D341Med (cell line): ENCODE measurements around the gene TMEM120B.

Experiments used
- DNase-seq: peaks from one replicate; pipeline ENCODE4 v3.0.0; 2012; ENCODE audit warnings: low spot score

Gene TMEM120B

GRCh38 chr12:121819212-121819949, 106.8 kb downstream of the TMEM120B start:
- no peak for DNase-seq

GRCh38 chr12:121820056-121820455, 107.5 kb downstream of the TMEM120B start:
- no peak for DNase-seq

GRCh38 chr12:121822393-121823100, 110.0 kb downstream of the TMEM120B start:
- no peak for DNase-seq

- peak; percentile 63 for DNase-seq
Observed at GRCh38 chr12:121823101-121823726, 110.7 kb downstream of the TMEM120B start.

GRCh38 chr12:121823727-121824115, 111.2 kb downstream of the TMEM120B start:
- no peak for DNase-seq

GRCh38 chr12:121825041-121825523, 112.5 kb downstream of the TMEM120B start:
- DNase-seq = no peak

GRCh38 chr12:121826318-121827150, 114.0 kb downstream of the TMEM120B start:
- DNase-seq = no peak

GRCh38 chr12:121827351-121828099, 115.0 kb downstream of the TMEM120B start:
- DNase-seq = no peak

GRCh38 chr12:121828306-121828705, 115.8 kb downstream of the TMEM120B start:
- no peak for DNase-seq

- DNase-seq = no peak
Observed at GRCh38 chr12:121828826-121829225, 116.3 kb downstream of the TMEM120B start.

- DNase-seq = no peak
Observed at GRCh38 chr12:121829250-121829918, 116.8 kb downstream of the TMEM120B start.

GRCh38 chr12:121830134-121830533, 117.6 kb downstream of the TMEM120B start:
- no peak for DNase-seq

- no peak for DNase-seq
Observed at GRCh38 chr12:121830588-121831265, 118.2 kb downstream of the TMEM120B start.
